SK-N-SH treated with all-trans-retinoic acid at 6 μM for 48 hours (cell line): ENCODE measurements around the gene COL11A1.

Source experiments
- ARNTL ChIP-seq: fragments of 450-650 bp; formaldehyde crosslinking; IDR thresholded peaks from 2 replicates; pipeline ENCODE4 v1.5.0; 2020; ENCODE audit warnings: low read depth, mild to moderate bottlenecking, moderate library complexity, borderline replicate concordance
- CSDC2 ChIP-seq: fragments of 250-450 bp; sonication (Bioruptor Pico); IDR thresholded peaks from 2 replicates; pipeline ENCODE4 v1.5.0; 2020; ENCODE audit warnings: mild to moderate bottlenecking, moderate library complexity
- GLIS3 ChIP-seq: fragments of 250-450 bp; sonication (Bioruptor Pico); IDR thresholded peaks from 2 replicates; pipeline ENCODE4 v1.5.0; 2020; ENCODE audit warnings: mild to moderate bottlenecking, moderate library complexity
- ISL1 ChIP-seq: fragments of 250-450 bp; sonication (Bioruptor Pico); IDR thresholded peaks from 2 replicates; pipeline ENCODE4 v2.1.2; 2022; ENCODE audit warnings: mild to moderate bottlenecking, moderate library complexity
- OSR1 ChIP-seq: fragments of 250-450 bp; sonication (Bioruptor Pico); IDR thresholded peaks from 2 replicates; pipeline ENCODE4 v1.8.0; 2022; ENCODE audit warnings: moderate library complexity, mild to moderate bottlenecking, inconsistent platforms
- TOX ChIP-seq: fragments of 250-450 bp; sonication (Bioruptor Pico); IDR thresholded peaks from 2 replicates; pipeline ENCODE4 v1.8.0; 2021; ENCODE audit warnings: mild to moderate bottlenecking, moderate library complexity, borderline replicate concordance
- ZC3H10 ChIP-seq: fragments of 250-450 bp; sonication (Bioruptor Pico); IDR thresholded peaks from 2 replicates; pipeline ENCODE4 v1.5.1; 2021; ENCODE audit warnings: mild to moderate bottlenecking, moderate library complexity
- ZFP3 ChIP-seq: fragments of 250-450 bp; sonication (Bioruptor Pico); IDR thresholded peaks from 2 replicates; pipeline ENCODE4 v1.5.0; 2020; ENCODE audit warnings: mild to moderate bottlenecking, moderate library complexity
- ZFP30 ChIP-seq: fragments of 450-650 bp; formaldehyde crosslinking; IDR thresholded peaks from 2 replicates; pipeline ENCODE4 v1.5.0; 2022; ENCODE audit warnings: mild to moderate bottlenecking, moderate library complexity
- ZNF70 ChIP-seq: fragments of 450-650 bp; formaldehyde crosslinking; IDR thresholded peaks from 2 replicates; pipeline ENCODE4 v1.5.0; 2020; ENCODE audit warnings: mild to moderate bottlenecking, moderate library complexity
- ZNF8 ChIP-seq: fragments of 450-650 bp; formaldehyde crosslinking; IDR thresholded peaks from 2 replicates; pipeline ENCODE4 v1.5.0; 2020; ENCODE audit warnings: mild to moderate bottlenecking, moderate library complexity
- TF ChIP-seq, protein P1 (sequence below): fragments of 250-450 bp; sonication (Bioruptor Pico); IDR thresholded peaks from 2 replicates; pipeline ENCODE4 v1.5.0; 2020; ENCODE audit warnings: mild to moderate bottlenecking, moderate library complexity
- TF ChIP-seq, protein P2 (sequence below): fragments of 250-450 bp; sonication (Bioruptor Pico); IDR thresholded peaks from 2 replicates; pipeline ENCODE4 v1.5.1; 2020; ENCODE audit warnings: low read depth, mild to moderate bottlenecking, moderate library complexity

DNA sequence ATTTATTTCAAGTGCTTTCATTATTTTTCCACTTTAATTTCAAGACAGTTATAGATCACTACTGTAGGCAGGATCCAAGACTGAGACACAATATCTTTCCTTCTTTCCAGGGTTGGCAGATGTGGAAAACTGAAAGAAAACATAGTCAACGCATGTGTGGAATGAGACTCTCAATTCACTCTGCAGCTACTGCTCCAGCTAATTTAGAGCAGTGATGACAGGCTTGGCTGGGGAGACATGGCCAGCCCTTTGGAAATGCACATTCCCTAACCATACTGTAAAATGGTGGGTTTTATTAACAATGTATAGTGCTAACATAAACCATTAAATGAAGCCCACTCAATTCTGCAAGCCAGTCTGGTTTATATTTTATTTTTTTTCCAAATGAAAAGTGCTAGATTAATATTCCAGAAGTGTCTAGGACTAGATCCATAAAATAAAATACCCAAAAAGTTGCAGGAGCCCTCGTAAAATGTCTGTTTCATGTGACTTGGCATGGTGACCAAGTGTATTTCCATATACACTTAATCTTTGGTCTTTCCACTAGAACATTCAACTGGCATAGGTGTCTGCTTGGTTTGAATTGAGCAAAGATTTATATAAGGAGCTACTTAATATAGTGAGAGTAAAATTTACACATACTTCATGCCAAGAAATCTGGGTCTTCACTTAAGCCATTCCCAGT, 32.9 kb downstream of the COL11A1 start:
- TF ChIP-seq ZFP3 (CRISPR knock-in tag) (no peak), GLIS3 (CRISPR knock-in tag) (no peak), ARNTL (CRISPR knock-in tag) (no peak), CSDC2 (CRISPR knock-in tag) (no peak), ISL1 (CRISPR knock-in tag) (no peak), OSR1 (CRISPR knock-in tag) (no peak), TOX (CRISPR knock-in tag) (no peak), ZFP30 (CRISPR knock-in tag) (no peak), ZC3H10 (CRISPR knock-in tag) (no peak), ZNF70 (CRISPR knock-in tag) (no peak), ZNF8 (CRISPR knock-in tag) (no peak)
- TF ChIP-seq, protein P1, sequence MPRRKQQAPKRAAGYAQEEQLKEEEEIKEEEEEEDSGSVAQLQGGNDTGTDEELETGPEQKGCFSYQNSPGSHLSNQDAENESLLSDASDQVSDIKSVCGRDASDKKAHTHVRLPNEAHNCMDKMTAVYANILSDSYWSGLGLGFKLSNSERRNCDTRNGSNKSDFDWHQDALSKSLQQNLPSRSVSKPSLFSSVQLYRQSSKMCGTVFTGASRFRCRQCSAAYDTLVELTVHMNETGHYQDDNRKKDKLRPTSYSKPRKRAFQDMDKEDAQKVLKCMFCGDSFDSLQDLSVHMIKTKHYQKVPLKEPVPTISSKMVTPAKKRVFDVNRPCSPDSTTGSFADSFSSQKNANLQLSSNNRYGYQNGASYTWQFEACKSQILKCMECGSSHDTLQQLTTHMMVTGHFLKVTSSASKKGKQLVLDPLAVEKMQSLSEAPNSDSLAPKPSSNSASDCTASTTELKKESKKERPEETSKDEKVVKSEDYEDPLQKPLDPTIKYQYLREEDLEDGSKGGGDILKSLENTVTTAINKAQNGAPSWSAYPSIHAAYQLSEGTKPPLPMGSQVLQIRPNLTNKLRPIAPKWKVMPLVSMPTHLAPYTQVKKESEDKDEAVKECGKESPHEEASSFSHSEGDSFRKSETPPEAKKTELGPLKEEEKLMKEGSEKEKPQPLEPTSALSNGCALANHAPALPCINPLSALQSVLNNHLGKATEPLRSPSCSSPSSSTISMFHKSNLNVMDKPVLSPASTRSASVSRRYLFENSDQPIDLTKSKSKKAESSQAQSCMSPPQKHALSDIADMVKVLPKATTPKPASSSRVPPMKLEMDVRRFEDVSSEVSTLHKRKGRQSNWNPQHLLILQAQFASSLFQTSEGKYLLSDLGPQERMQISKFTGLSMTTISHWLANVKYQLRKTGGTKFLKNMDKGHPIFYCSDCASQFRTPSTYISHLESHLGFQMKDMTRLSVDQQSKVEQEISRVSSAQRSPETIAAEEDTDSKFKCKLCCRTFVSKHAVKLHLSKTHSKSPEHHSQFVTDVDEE, result no peak
- TF ChIP-seq, protein P2, sequence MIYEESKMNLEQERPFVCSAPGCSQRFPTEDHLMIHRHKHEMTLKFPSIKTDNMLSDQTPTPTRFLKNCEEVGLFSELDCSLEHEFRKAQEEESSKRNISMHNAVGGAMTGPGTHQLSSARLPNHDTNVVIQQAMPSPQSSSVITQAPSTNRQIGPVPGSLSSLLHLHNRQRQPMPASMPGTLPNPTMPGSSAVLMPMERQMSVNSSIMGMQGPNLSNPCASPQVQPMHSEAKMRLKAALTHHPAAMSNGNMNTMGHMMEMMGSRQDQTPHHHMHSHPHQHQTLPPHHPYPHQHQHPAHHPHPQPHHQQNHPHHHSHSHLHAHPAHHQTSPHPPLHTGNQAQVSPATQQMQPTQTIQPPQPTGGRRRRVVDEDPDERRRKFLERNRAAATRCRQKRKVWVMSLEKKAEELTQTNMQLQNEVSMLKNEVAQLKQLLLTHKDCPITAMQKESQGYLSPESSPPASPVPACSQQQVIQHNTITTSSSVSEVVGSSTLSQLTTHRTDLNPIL (CRISPR knock-in tag), result no peak
